Measurements from ENCODE around the gene FGF21.

DNA sequence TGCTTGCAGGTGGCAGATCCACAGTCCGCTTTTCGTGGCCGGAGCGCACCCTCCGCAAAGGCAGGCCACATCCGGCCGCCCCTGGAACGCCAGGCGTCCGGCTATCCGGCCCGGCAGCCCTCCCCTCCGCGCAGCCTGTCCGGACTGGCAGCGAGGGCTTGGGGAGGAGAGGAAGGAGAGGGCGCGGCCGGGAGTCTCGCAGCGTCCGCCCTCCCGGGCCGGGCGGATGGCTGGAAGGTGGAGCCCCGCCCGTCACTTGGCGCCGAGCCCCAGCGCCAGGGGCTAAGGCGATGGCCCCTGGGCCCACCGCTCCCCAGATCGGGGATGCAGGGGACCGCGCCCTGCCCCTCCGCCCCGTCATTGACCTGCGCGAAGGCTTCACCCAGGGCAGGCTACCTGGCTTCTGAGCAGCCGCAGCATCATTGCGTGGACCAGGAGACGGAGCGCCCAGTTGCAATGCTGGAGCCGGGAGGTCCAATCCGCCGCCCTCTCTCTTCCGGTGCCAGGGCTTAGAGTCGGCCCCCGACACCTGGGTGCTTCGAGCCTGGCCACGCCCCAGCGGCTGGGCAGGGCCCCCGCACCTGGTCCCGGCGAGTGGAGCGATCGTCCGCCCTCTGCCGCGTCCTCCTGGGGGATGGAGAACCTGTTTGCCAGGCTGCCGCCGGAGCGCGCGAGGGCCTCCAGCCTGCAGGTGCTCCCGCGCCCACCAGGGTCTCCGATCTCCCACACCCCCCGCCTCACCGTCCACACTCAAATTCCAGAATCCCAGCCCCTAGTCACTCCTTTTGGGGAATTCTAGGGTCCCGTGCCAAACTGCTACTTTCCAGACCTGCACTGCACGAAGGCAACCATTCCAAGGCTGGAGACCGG is 2.6 kb upstream of the FGF21 start, which contains the start of gene FUT1:
- TF ChIP-seq GABPA (IDR thresholded peaks at IDR 0.05; ENCODE audit: low read depth) = no peak
- TF ChIP-seq CTCF (IDR thresholded peaks at IDR 0.05) = no peak
- TF ChIP-seq POLR2AphosphoS5 (IDR thresholded peaks at IDR 0.05; ENCODE audit: low read depth, low read length) = no peak

All from SK-N-SH (cell line).